K562 (cell line): ENCODE measurements around the gene RFPL3.

Experiments
- CBFB ChIP-seq: sonication (generic); formaldehyde crosslinking; IDR thresholded peaks from 2 replicates; pipeline ENCODE4 v1.4.0; 2020; ENCODE audit warnings: mild to moderate bottlenecking, missing genetic modification reagents
- CTCF ChIP-seq, 3 experiments: IDR thresholded peaks in 2 of 3; conservative IDR thresholded peaks in 1 of 3; 2 replicates each; pipeline ENCODE4 v1.5.1; 2011 to 2012; ENCODE audit warnings: low read length in 3 of 3, mild to moderate bottlenecking in 3 of 3, control low read depth in 2 of 3, improper control_type of control experiment in 1 of 3, inconsistent platforms in 1 of 3, low read depth in 1 of 3, mixed read lengths in 1 of 3, moderate library complexity in 1 of 3; ENCODE audit not compliant: insufficient read depth in 2 of 3
- NFXL1 ChIP-seq: fragments of 450-650 bp; formaldehyde crosslinking; IDR thresholded peaks from 2 replicates; pipeline ENCODE4 v1.4.0; 2021; ENCODE audit warnings: mild to moderate bottlenecking
- NFYB ChIP-seq: IDR thresholded peaks from 2 replicates; pipeline ENCODE4 v1.6.1; 2011; ENCODE audit warnings: mild to moderate bottlenecking, moderate library complexity; ENCODE audit not compliant: insufficient read length; ENCODE audit errors: extremely low read depth
- NR2C2 ChIP-seq, 2 experiments: fragments of 200-800 bp in 1 of 2; sonication (Bioruptor generic) in 1 of 2; sonication (generic) in 1 of 2; formaldehyde crosslinking in 1 of 2; IDR thresholded peaks; 2 replicates each; pipeline versions ENCODE4 v1.6.1 to v1.8.0; 2016 to 2022; ENCODE audit warnings: mild to moderate bottlenecking in 1 of 2, missing compliant biosample characterization in 1 of 2, missing genetic modification characterization in 1 of 2, missing genetic modification reagents in 1 of 2
- POLR2AphosphoS5 ChIP-seq: IDR thresholded peaks from 2 replicates; pipeline ENCODE4 v1.6.1; 2011; ENCODE audit warnings: mild to moderate bottlenecking, low read depth, low read length, moderate library complexity; ENCODE audit not compliant: control insufficient read depth, insufficient read depth
- SFPQ ChIP-seq: fragments of 200-400 bp; formaldehyde crosslinking; IDR thresholded peaks from 2 replicates; pipeline ENCODE4 v1.6.1; 2017; ENCODE audit warnings: mild to moderate bottlenecking, low read depth, low read length, moderate library complexity
- SMC3 ChIP-seq: conservative IDR thresholded peaks from 2 replicates; pipeline ENCODE4 v1.6.1; 2011; ENCODE audit warnings: low read depth, low read length, improper control_type of control experiment; ENCODE audit not compliant: insufficient read depth
- SNIP1 ChIP-seq: fragments of 450-650 bp; IDR thresholded peaks from 2 replicates; pipeline ENCODE4 v1.7.1; 2017; ENCODE audit warnings: low read depth, mild to moderate bottlenecking
- STAG1 ChIP-seq: sonication (generic); formaldehyde crosslinking; IDR thresholded peaks from 2 replicates; pipeline ENCODE4 v1.5.0; 2020; ENCODE audit warnings: missing genetic modification reagents, borderline replicate concordance
- TBP ChIP-seq: optimal IDR thresholded peaks from 2 replicates; pipeline ENCODE3; 2011; ENCODE audit warnings: low read depth, low read length, improper control_type of control experiment
- ZHX1 ChIP-seq: fragments of 150-350 bp; conservative IDR thresholded peaks from 2 replicates; pipeline ENCODE4 v1.6.1; 2014; ENCODE audit warnings: low read length

- TF ChIP-seq CTCF (IDR thresholded peaks at IDR 0.05 in 2 of 3, conservative IDR thresholded peaks at IDR 0.05 in 1 of 3; ENCODE audit: insufficient read depth in 2 of 3, low read depth in 1 of 3, low read length in 3 of 3) = no peak
- no peak for TF ChIP-seq SNIP1
- TF ChIP-seq NFYB = no peak
- no peak for TF ChIP-seq NFXL1 (CRISPR knock-in tag)
- no peak for TF ChIP-seq POLR2AphosphoS5
- TF ChIP-seq SMC3 = no peak
- no peak for TF ChIP-seq TBP
- no peak for TF ChIP-seq STAG1 (CRISPR knock-in tag)
- no peak for TF ChIP-seq SFPQ
- TF ChIP-seq ZHX1 = no peak
- TF ChIP-seq NR2C2 (CRISPR knock-in tag; IDR thresholded peaks at IDR 0.05) = no peak
- TF ChIP-seq NR2C2 (tag; IDR thresholded peaks at IDR 0.05) = no peak
- TF ChIP-seq CBFB (CRISPR knock-in tag) = no peak
These were observed 18.2 kb downstream of the RFPL3 start for GRCh38 chr22:32375678-32376450.
